Measurements from ENCODE around the gene DIPK2A.

DIPK2A gene

DNA sequence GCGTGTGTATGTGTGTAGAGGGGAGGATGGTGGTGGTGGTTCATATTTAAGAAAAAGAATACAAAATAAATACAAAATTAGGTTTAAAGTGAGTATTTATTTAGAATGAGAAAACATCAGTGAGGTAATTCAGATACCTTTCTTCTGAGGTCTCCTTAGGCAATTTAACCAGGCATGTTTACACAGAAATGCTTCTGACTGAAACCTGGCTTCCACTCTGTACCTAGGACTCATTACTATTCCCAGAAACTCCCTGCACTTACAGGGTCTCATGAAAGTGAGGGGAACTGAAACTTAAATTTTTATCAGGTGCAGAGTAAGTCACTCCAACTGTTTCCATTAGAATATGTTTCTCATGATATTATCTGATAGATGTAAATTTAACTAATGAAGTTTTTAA is 10.3 kb upstream of the DIPK2A start:
- TF ChIP-seq, protein P1, sequence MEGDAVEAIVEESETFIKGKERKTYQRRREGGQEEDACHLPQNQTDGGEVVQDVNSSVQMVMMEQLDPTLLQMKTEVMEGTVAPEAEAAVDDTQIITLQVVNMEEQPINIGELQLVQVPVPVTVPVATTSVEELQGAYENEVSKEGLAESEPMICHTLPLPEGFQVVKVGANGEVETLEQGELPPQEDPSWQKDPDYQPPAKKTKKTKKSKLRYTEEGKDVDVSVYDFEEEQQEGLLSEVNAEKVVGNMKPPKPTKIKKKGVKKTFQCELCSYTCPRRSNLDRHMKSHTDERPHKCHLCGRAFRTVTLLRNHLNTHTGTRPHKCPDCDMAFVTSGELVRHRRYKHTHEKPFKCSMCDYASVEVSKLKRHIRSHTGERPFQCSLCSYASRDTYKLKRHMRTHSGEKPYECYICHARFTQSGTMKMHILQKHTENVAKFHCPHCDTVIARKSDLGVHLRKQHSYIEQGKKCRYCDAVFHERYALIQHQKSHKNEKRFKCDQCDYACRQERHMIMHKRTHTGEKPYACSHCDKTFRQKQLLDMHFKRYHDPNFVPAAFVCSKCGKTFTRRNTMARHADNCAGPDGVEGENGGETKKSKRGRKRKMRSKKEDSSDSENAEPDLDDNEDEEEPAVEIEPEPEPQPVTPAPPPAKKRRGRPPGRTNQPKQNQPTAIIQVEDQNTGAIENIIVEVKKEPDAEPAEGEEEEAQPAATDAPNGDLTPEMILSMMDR (conservative IDR thresholded peaks at IDR 0.05): no peak
- TF ChIP-seq ZFX (IDR thresholded peaks at IDR 0.05): no peak
- no peak overlapping the region for H3K27ac ChIP-seq

DNA sequence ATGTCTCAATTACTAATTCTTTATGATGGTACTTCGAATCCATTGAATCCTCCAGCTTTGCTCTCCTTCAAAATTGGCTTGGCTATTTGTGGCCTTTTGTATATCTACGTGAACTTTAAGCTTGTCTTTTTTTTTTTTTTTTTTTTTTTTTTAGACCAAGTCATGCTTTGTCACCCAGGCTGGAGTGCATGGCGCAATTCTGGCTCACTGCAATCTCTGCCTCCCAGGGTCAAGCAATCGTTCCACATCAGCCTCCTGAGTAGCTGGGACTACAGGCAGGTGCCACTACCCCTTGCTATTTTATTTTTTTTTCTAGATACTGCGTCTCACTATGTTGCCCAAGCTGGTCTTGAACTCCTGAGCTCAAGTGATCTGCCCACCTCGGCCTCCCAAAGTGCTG is 7.7 kb upstream of the DIPK2A start:
- H3K27ac ChIP-seq: no peak overlapping the region
- TF ChIP-seq, protein P1 (conservative IDR thresholded peaks at IDR 0.05): no peak
- no peak for TF ChIP-seq ZFX (IDR thresholded peaks at IDR 0.05)

DNA sequence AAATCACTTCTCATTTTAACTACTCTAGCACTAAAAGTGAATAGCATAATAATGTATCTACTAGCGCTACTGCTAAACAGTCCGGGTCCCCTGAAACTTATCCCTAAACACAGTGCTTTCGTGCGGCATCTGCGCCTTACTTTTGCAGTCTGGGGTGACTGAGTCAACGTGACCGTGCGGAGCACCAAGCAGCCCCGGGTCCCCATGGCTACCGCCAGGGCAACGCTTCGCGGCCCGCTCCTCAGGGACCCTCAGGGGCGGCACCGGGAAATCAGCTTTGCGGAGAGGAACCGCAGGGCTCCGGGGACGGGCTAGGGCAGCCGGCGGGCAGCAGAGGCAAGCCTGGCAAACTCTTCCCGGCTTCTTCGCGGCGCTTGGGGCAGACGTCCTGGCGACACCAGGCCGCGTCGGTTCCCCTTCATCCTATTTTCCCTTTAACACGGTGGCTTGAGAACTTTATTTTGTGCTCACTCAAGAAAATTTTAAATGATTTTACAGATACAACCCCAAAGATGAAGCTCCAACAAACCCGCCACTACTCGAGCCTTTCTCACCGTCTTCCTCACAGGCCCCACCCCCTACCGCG is 757 bp upstream of the DIPK2A start:
- H3K27ac ChIP-seq: peak overlapping the region; percentile 79
- TF ChIP-seq ZFX (IDR thresholded peaks at IDR 0.05): no peak
- TF ChIP-seq, protein P1 (conservative IDR thresholded peaks at IDR 0.05): no peak

DNA sequence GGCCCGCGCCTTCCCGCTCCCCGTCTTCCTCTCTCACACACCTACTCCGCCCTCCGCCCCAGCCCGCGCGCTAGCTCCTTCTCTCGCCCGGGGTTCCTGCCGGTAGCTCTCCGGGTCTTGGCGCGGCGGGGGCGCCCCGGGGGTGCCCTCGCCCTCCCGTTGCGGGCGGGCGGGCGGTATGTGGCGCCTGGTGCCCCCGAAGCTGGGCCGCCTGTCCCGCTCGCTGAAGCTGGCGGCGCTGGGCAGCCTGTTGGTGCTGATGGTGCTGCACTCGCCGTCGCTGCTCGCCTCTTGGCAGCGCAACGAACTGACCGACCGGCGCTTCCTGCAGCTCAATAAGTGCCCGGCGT is 507 bp downstream of the DIPK2A start:
- TF ChIP-seq, protein P1 (conservative IDR thresholded peaks at IDR 0.05): no peak
- TF ChIP-seq ZFX (IDR thresholded peaks at IDR 0.05): no peak
- peak overlapping the region; percentile 79 for H3K27ac ChIP-seq

DNA sequence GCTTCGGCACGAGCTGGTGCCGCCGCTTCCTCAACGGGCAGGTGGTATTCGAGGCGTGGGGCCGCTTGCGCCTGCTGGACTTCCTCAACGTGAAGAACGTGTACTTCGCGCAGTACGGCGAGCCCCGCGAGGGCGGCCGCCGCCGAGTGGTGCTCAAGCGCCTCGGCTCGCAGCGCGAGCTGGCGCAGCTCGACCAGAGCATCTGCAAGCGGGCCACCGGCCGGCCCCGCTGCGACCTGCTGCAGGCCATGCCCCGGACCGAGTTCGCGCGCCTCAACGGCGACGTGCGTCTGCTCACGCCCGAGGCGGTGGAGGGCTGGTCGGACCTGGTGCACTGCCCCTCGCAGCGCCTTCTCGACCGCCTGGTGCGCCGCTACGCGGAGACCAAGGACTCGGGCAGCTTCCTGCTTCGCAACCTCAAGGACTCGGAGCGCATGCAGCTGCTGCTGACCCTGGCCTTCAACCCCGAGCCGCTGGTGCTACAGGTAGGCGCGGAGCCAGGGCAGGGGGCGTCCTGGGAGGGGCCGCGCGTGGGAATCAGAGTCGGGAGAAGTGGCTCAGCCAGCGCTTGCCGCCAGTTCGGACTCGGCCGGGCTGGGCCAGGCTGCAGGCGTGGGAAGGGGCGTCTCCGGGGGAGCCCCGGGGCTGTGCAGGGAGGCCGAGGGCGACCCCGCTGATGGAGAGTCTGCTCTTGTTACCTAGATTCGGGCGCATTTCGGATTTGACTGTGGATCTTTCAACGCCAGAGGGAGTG is 1.1 kb downstream of the DIPK2A start:
- peak; percentile 50; the same call in 1 of the 2 replicates for TF ChIP-seq ZFX (IDR thresholded peaks at IDR 0.05)
- TF ChIP-seq, protein P1 (conservative IDR thresholded peaks at IDR 0.05): peak; percentile 70
- H3K27ac ChIP-seq: peak overlapping the region; percentile 79

DNA sequence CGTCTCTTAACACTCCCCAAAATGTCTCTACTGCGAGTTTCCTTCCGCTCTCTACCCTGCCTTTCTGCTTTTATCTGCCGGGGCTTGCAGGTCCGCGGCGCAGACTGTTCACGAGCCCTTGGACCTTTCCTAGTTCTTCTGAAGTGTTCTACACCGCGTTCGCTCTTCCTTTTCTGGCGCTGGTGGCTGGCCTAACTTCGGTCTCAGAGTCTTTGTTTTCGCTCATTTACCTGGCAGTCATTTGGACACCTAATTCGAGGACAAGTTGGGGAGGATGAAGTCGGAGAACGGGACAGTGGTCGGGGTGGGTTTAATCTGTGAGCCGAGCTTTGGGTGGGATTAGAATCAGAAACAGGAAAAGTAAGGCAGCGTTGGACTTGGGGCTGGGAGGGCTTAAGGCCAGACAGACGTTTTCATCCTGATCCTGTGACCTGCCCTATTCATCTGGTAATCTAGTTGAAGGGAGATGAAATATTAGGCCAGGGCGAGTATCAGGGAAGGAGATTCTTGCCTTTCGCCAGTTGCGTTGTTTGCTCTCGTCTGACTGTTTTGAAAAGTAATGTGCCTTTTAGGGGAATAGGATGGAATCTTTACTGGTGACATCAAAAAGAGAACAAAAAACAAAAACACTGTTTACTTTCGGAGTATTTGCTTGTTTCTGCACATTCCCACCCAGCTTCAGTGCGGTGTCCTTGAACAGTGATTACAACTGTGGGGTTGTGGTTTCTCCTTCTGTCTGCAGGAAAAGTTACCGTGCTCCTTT is 1.8 kb downstream of the DIPK2A start:
- TF ChIP-seq, protein P1 (conservative IDR thresholded peaks at IDR 0.05): peak; percentile 45; the same call in 1 of the 2 replicates
- TF ChIP-seq ZFX (IDR thresholded peaks at IDR 0.05): no peak
- H3K27ac ChIP-seq: peak overlapping the region; percentile 79
